Right renal pelvis (tissue), 4 donors: Measurements from ENCODE around the gene QKI. TPM values are rescaled to one million over a fixed set of nuclear protein-coding genes. Genes with fewer than 3 reads are reported as not detected.
"Not testable (repeated sequence)": the region's sequence is repeated elsewhere in the genome, so short reads cannot be mapped to it uniquely, and the experiment has no call there.

Experiments
- DNase-seq, 4 donors: peaks; one replicate each; pipeline ENCODE4 v3.0.0-alpha.2; 2013; ENCODE audit warnings: low read depth in 4 of 4, low spot score in 3 of 4, missing footprints in 1 of 4
- polyA plus RNA-seq, 4 donors: library from polyadenylated mRNA; unstranded; fragments of 120-200 nt; gene quantifications; one replicate each; pipeline ENCODE4 v1.2.1, GENCODE V29; 2013; ENCODE audit not compliant: insufficient read length in 4 of 4

QKI gene
- polyA plus RNA-seq, 4 donors, result 186 to 222 (median 210) TPM

GRCh38 chr6:163438298-163438939, 23.9 kb downstream of the QKI start:
- no peak for DNase-seq

GRCh38 chr6:163438940-163439335, 24.4 kb downstream of the QKI start:
- no peak for DNase-seq

- not testable (repeated sequence) for DNase-seq
Measured at GRCh38 chr6:163439390-163439789, 24.9 kb downstream of the QKI start.

GRCh38 chr6:163439997-163440396, 25.5 kb downstream of the QKI start:
- DNase-seq, result no peak

GRCh38 chr6:163442336-163442735, 27.8 kb downstream of the QKI start:
- DNase-seq, result no peak

GRCh38 chr6:163444077-163444476, 29.6 kb downstream of the QKI start:
- no peak for DNase-seq

- no peak for DNase-seq
Measured at GRCh38 chr6:163446549-163446948, 32.0 kb downstream of the QKI start.

GRCh38 chr6:163449076-163449475, 34.6 kb downstream of the QKI start:
- DNase-seq, result no peak

GRCh38 chr6:163454425-163454824, 39.9 kb downstream of the QKI start:
- DNase-seq, result no peak

GRCh38 chr6:163455552-163455951, 41.0 kb downstream of the QKI start:
- no peak for DNase-seq

GRCh38 chr6:163457637-163458561, 43.4 kb downstream of the QKI start:
- no peak for DNase-seq

- DNase-seq, result no peak
Measured at GRCh38 chr6:163459007-163459406, 44.5 kb downstream of the QKI start.

GRCh38 chr6:163459536-163459935, 45.0 kb downstream of the QKI start:
- no peak for DNase-seq

GRCh38 chr6:163460307-163460782, 45.8 kb downstream of the QKI start:
- no peak for DNase-seq

GRCh38 chr6:163461696-163462095, 47.2 kb downstream of the QKI start:
- no peak for DNase-seq

GRCh38 chr6:163463180-163463579, 48.7 kb downstream of the QKI start:
- DNase-seq, result no peak

- DNase-seq, result no peak
Measured at GRCh38 chr6:163463795-163464194, 49.3 kb downstream of the QKI start.

GRCh38 chr6:163466839-163467390, 52.4 kb downstream of the QKI start:
- DNase-seq, result no peak

GRCh38 chr6:163468738-163469137, 54.2 kb downstream of the QKI start:
- no peak for DNase-seq

GRCh38 chr6:163469459-163469985, 55.0 kb downstream of the QKI start:
- DNase-seq, result no peak

GRCh38 chr6:163470611-163471010, 56.1 kb downstream of the QKI start:
- no peak for DNase-seq
